K562 (cell line): ENCODE measurements around the gene TDRKH. TPM values are rescaled to one million over a fixed set of nuclear protein-coding genes. Genes with fewer than 3 reads are reported as not detected.

Source experiments
- ATF1 ChIP-seq, 2 experiments: fragments of 450-650 bp in 1 of 2; IDR thresholded peaks; 2 replicates each; pipeline ENCODE4 v1.6.1; 2016; ENCODE audit warnings: missing compliant biosample characterization in 1 of 2, missing genetic modification characterization in 1 of 2
- CC2D1A ChIP-seq: fragments of 450-650 bp; IDR thresholded peaks from 2 replicates; pipeline ENCODE4 v1.6.1; 2017; ENCODE audit warnings: mild to moderate bottlenecking
- ELK3 ChIP-seq: fragments of 450-650 bp; formaldehyde crosslinking; IDR thresholded peaks from 2 replicates; pipeline ENCODE4 v1.4.0; 2020; ENCODE audit warnings: mild to moderate bottlenecking
- GABPA ChIP-seq: fragments of 200-800 bp; sonication (Bioruptor generic); conservative IDR thresholded peaks from 2 replicates; pipeline ENCODE4 v1.6.1; 2016; ENCODE audit warnings: low read depth, missing genetic modification characterization, missing compliant biosample characterization
- GTF2F1 ChIP-seq: IDR thresholded peaks from 2 replicates; pipeline ENCODE4 v1.6.1; 2011; ENCODE audit warnings: low read depth, low read length, improper control_type of control experiment
- IFI16 ChIP-seq: fragments of 250-450 bp; sonication (Bioruptor Pico); IDR thresholded peaks from 2 replicates; pipeline ENCODE4 v2.1.2; 2022; ENCODE audit warnings: mild to moderate bottlenecking, inconsistent platforms
- LEF1 ChIP-seq: fragments of 450-650 bp; IDR thresholded peaks from 2 replicates; pipeline ENCODE4 v1.6.1; 2016; ENCODE audit warnings: mild to moderate bottlenecking
- MECOM ChIP-seq: fragments of 250-450 bp; sonication (Bioruptor Pico); IDR thresholded peaks from 2 replicates; pipeline ENCODE4 v1.8.0; 2022; ENCODE audit warnings: inconsistent platforms
- MTA3 ChIP-seq: fragments of 450-650 bp; formaldehyde crosslinking; IDR thresholded peaks from 2 replicates; pipeline ENCODE4 v1.6.1; 2017; ENCODE audit warnings: mild to moderate bottlenecking, borderline replicate concordance
- NELFE ChIP-seq: IDR thresholded peaks from 2 replicates; pipeline ENCODE4 v1.6.1; 2011; ENCODE audit warnings: mild to moderate bottlenecking; ENCODE audit not compliant: insufficient read depth, insufficient read length
- PCBP2 ChIP-seq: fragments of 200-400 bp; formaldehyde crosslinking; IDR thresholded peaks from 2 replicates; pipeline ENCODE4 v1.6.1; 2018; ENCODE audit warnings: low read length, low read depth, mild to moderate bottlenecking, moderate library complexity; ENCODE audit not compliant: poor library complexity, severe bottlenecking
- PHB ChIP-seq: fragments of 250-450 bp; sonication (Bioruptor Pico); IDR thresholded peaks from 2 replicates; pipeline ENCODE4 v1.5.0; 2021
- PML ChIP-seq: IDR thresholded peaks from 2 replicates; pipeline ENCODE4 v1.6.1; 2012; ENCODE audit warnings: low read length, inconsistent platforms
- PRPF4 ChIP-seq: fragments of 200-400 bp; formaldehyde crosslinking; IDR thresholded peaks from one replicate; pipeline ENCODE4 v1.6.1; 2017; ENCODE audit warnings: low read length, low read depth, mild to moderate bottlenecking; ENCODE audit not compliant: insufficient read depth, poor library complexity, severe bottlenecking
- RBM25 ChIP-seq: fragments of 200-400 bp; formaldehyde crosslinking; IDR thresholded peaks from 2 replicates; pipeline ENCODE4 v1.6.1; 2018; ENCODE audit warnings: low read length, low read depth, moderate library complexity; ENCODE audit not compliant: severe bottlenecking
- RBM39 ChIP-seq: fragments of 200-400 bp; formaldehyde crosslinking; optimal IDR thresholded peaks from 2 replicates; pipeline ENCODE3; 2018; ENCODE audit warnings: low read depth, low read length
- TAL1 ChIP-seq: fragments of 450-650 bp; IDR thresholded peaks from 2 replicates; pipeline ENCODE4 v1.6.1; 2016; ENCODE audit warnings: mild to moderate bottlenecking
- TEAD1 ChIP-seq, 2 experiments: fragments of 450-650 bp in 1 of 2; sonication (generic) in 1 of 2; formaldehyde crosslinking; IDR thresholded peaks; 2 replicates each; pipeline versions ENCODE4 v1.4.0 to v1.8.0; 2020 to 2022; ENCODE audit warnings: mild to moderate bottlenecking in 2 of 2, missing genetic modification reagents in 1 of 2
- TSC22D4 ChIP-seq: fragments of 450-650 bp; IDR thresholded peaks from 2 replicates; pipeline ENCODE4 v1.6.1; 2016; ENCODE audit warnings: missing genetic modification characterization, missing biosample characterization, control low read depth
- ZBED1 ChIP-seq: IDR thresholded peaks from 2 replicates; pipeline ENCODE4 v1.6.1; 2014
- ZBTB7A ChIP-seq: IDR thresholded peaks from 2 replicates; pipeline ENCODE4 v1.6.1; 2011; ENCODE audit warnings: low read depth, mild to moderate bottlenecking, low read length, moderate library complexity, borderline replicate concordance; ENCODE audit not compliant: control insufficient read depth
- ZNF140 ChIP-seq: fragments of 250-450 bp; sonication (Bioruptor Pico); IDR thresholded peaks from 2 replicates; pipeline ENCODE4 v1.8.0; 2021; ENCODE audit warnings: moderate library complexity, mild to moderate bottlenecking, inconsistent platforms
- ZNF274 ChIP-seq: IDR thresholded peaks from 2 replicates; pipeline ENCODE4 v1.6.1; 2011; ENCODE audit warnings: low read depth, mild to moderate bottlenecking, low read length, moderate library complexity, borderline replicate concordance
- ZNF311 ChIP-seq: fragments of 250-450 bp; sonication (Bioruptor Pico); IDR thresholded peaks from 2 replicates; pipeline ENCODE4 v1.4.0; 2020; ENCODE audit warnings: mild to moderate bottlenecking, moderate library complexity
- polyA plus RNA-seq, 8 experiments: library from polyadenylated mRNA; depleted of rRNA in 4 of 8; stranded (reverse) in 5 of 8; unstranded in 3 of 8; fragments of >200 nt; fragmentation: Nextera tagmentation in 2 of 8; fragmentation: Illumina TruSeq in 1 of 8; extraction: Ambion mirVana in 2 of 8; extraction: Trizol in 1 of 8; gene quantifications; 2 replicates each; pipeline versions ENCODE4 v1.2.1 to v1.2.3, GENCODE V29; 2011 to 2014; ENCODE audit warnings: inconsistent platforms in 1 of 8, missing spikeins in 1 of 8
- total RNA-seq, 7 experiments: library from RNA; depleted of rRNA in 6 of 7; stranded (reverse); fragments of >200 nt in 6 of 7; fragmentation: Illumina TruSeq in 2 of 7; extraction: Trizol in 2 of 7; gene quantifications; 2 replicates each; pipeline versions ENCODE4 v1.2.1 to v1.2.3, GENCODE V29; 2011 to 2021; ENCODE audit warnings: low replicate concordance in 1 of 7
- TF ChIP-seq, protein P1 (sequence below): fragments of 250-450 bp; sonication (Bioruptor Pico); IDR thresholded peaks from 2 replicates; pipeline ENCODE4 v1.8.0; 2022; ENCODE audit warnings: moderate library complexity, mild to moderate bottlenecking, inconsistent platforms
- TF ChIP-seq, protein P2 (sequence below): IDR thresholded peaks from 2 replicates; pipeline ENCODE4 v1.6.1; 2012; ENCODE audit warnings: low read depth, low read length, improper control_type of control experiment, borderline replicate concordance

Gene TDRKH
- total and polyA plus RNA-seq, 9 of the 15 experiments (the other 6 are each of a cell fraction or from before 2014, with no cell fraction given): 4.3 to 21.3 (median 8.4) TPM

DNA sequence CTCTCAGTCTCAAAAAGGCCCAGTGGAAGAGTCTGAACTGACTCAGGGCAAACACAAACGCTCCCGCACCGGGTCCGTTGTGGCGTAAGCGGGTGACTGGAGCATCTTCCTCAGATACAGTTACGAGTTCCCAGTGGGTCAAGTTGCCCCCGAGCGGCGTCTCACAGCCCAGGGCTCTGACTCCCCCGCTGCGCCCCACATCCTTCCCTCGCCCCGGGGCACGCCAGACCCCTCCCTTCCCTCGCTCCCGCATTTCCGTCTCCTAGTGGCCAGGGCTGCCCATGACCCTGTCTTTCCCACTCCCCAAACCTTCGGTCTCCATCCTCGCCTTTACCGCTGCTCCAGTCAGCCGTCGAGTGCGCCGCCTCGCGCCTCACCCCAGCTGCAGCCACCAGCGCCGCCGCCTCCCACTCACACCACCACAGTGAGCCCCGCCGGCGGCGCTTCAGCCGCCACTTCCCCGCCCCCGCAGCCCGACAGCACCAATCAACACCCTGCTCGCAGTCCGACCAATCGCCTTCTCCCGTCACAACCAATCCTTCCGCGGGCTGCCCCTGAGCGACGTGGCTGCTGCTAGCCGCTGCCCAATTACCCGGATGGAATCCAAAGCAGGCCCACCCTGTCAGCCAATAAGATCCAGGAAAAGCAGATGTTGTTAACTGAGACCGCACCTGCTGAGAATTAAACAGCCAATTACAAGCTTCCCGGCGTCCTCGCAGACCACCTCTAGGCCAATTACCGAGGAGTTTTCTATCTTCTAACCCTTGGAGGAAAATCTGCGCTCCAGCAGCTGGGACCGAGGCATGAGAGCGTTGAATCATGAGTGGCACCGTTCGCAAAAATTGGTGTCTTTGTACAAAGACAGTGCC is at the start of gene TDRKH (continued):
- TF ChIP-seq PRPF4: no peak
- peak; percentile 99 for TF ChIP-seq RBM25
- TF ChIP-seq, protein P1, sequence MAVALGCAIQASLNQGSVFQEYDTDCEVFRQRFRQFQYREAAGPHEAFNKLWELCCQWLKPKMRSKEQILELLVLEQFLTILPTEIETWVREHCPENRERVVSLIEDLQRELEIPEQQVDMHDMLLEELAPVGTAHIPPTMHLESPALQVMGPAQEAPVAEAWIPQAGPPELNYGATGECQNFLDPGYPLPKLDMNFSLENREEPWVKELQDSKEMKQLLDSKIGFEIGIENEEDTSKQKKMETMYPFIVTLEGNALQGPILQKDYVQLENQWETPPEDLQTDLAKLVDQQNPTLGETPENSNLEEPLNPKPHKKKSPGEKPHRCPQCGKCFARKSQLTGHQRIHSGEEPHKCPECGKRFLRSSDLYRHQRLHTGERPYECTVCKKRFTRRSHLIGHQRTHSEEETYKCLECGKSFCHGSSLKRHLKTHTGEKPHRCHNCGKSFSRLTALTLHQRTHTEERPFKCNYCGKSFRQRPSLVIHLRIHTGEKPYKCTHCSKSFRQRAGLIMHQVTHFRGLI (CRISPR knock-in tag): no peak
- TF ChIP-seq GTF2F1: no peak
- TF ChIP-seq PHB (CRISPR knock-in tag): peak; percentile 73; the same call in 1 of the 2 replicates
- no peak for TF ChIP-seq PCBP2
- TF ChIP-seq IFI16: no peak
- no peak for TF ChIP-seq ZNF274
- no peak for TF ChIP-seq MECOM (CRISPR knock-in tag)
- TF ChIP-seq TAL1: no peak
- TF ChIP-seq ZNF311 (CRISPR knock-in tag): no peak
- TF ChIP-seq ZBTB7A: peak; percentile 1; the same call in 1 of the 2 replicates
- no peak for TF ChIP-seq ZBED1
- TF ChIP-seq MTA3: peak; percentile 75; the same call in 1 of the 2 replicates
- TF ChIP-seq CC2D1A: no peak
- no peak for TF ChIP-seq GABPA
- TF ChIP-seq LEF1: peak; percentile 42; the same call in 1 of the 2 replicates
- TF ChIP-seq PML: no peak; the same call in 1 of the 2 replicates
- no peak for TF ChIP-seq RBM39
- TF ChIP-seq ELK3 (CRISPR knock-in tag): no peak
- TF ChIP-seq TSC22D4: no peak
- TF ChIP-seq NELFE: no peak
- peak in 1 of 2 experiments; percentile 83; a peak in 2 of 4 replicates for TF ChIP-seq TEAD1 (CRISPR knock-in tag; IDR thresholded peaks at IDR 0.05)
- TF ChIP-seq, protein P2, sequence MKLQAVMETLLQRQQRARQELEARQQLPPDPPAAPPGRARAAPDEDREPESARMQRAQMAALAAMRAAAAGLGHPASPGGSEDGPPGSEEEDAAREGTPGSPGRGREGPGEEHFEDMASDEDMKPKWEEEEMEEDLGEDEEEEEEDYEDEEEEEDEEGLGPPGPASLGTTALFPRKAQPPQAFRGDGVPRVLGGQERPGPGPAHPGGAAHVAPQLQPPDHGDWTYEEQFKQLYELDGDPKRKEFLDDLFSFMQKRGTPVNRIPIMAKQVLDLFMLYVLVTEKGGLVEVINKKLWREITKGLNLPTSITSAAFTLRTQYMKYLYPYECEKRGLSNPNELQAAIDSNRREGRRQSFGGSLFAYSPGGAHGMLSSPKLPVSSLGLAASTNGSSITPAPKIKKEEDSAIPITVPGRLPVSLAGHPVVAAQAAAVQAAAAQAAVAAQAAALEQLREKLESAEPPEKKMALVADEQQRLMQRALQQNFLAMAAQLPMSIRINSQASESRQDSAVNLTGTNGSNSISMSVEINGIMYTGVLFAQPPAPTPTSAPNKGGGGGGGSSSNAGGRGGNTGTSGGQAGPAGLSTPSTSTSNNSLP: no peak
- TF ChIP-seq ATF1 (CRISPR knock-in tag; IDR thresholded peaks at IDR 0.05): no peak
- peak; percentile 90 for TF ChIP-seq ATF1 (tag; IDR thresholded peaks at IDR 0.05)
- no peak for TF ChIP-seq ZNF140
